Measurements from ENCODE around the gene GULP1.
"Not testable (repeated sequence)": the region's sequence is repeated elsewhere in the genome, so short reads cannot be mapped to it uniquely, and the experiment has no call there.

GULP1 gene

GRCh38 chr2:188522517-188522916 is 230.8 kb downstream of the GULP1 start:
- no peaks in the 10 kb centered on the region for H3K4me1 Mint-ChIP-seq
- no peak for DNase-seq
- no peak overlapping the region for H3K27ac Mint-ChIP-seq
- H3K4me3 Mint-ChIP-seq, result no peak overlapping the region
- no peak for ATAC-seq
- no peaks in the 10 kb centered on the region for H3K27me3 Mint-ChIP-seq
- no peaks in the 10 kb centered on the region for H3K9me3 Mint-ChIP-seq

GRCh38 chr2:188523919-188524318 is 232.2 kb downstream of the GULP1 start:
- no peak overlapping the region for H3K4me3 Mint-ChIP-seq
- H3K27me3 Mint-ChIP-seq, result no peaks in the 10 kb centered on the region
- no peaks in the 10 kb centered on the region for H3K4me1 Mint-ChIP-seq
- H3K9me3 Mint-ChIP-seq, result no peaks in the 10 kb centered on the region
- ATAC-seq (no peak), DNase-seq (no peak)
- H3K27ac Mint-ChIP-seq, result no peak overlapping the region

GRCh38 chr2:188524519-188525113 is 232.9 kb downstream of the GULP1 start:
- peak; percentile 60 for ATAC-seq
- H3K4me1 Mint-ChIP-seq, result no peaks in the 10 kb centered on the region
- H3K9me3 Mint-ChIP-seq, result no peaks in the 10 kb centered on the region
- H3K4me3 Mint-ChIP-seq, result no peak overlapping the region
- no peaks in the 10 kb centered on the region for H3K27me3 Mint-ChIP-seq
- peak; percentile 25 to 38 for DNase-seq
- no peak overlapping the region for H3K27ac Mint-ChIP-seq

GRCh38 chr2:188526701-188527100 is 235.0 kb downstream of the GULP1 start:
- Mint-ChIP-seq H3K4me1 (no peaks in the 10 kb centered on the region), H3K4me3 (no peak overlapping the region), H3K27ac (no peak overlapping the region), H3K9me3 (no peaks in the 10 kb centered on the region), H3K27me3 (no peaks in the 10 kb centered on the region)
- ATAC-seq (no peak), DNase-seq (no peak)

GRCh38 chr2:188527141-188527540 is 235.5 kb downstream of the GULP1 start:
- no peaks in the 10 kb centered on the region for H3K27me3 Mint-ChIP-seq

GRCh38 chr2:188527581-188527993 is 235.9 kb downstream of the GULP1 start:
- Mint-ChIP-seq H3K27ac (no peak overlapping the region), H3K27me3 (no peaks in the 10 kb centered on the region), H3K4me1 (no peaks in the 10 kb centered on the region), H3K4me3 (no peak overlapping the region), H3K9me3 (no peaks in the 10 kb centered on the region)
- DNase-seq, result no peak
- ATAC-seq, result no peak

More at GRCh38 chr2:188527141-188527540, 235.5 kb downstream of the GULP1 start:
- no peak overlapping the region for H3K4me3 Mint-ChIP-seq
- H3K9me3 Mint-ChIP-seq, result no peaks in the 10 kb centered on the region
- H3K27ac Mint-ChIP-seq, result no peak overlapping the region
- ATAC-seq (no peak), DNase-seq (no peak)
- no peaks in the 10 kb centered on the region for H3K4me1 Mint-ChIP-seq

GRCh38 chr2:188529710-188530109 is 238.0 kb downstream of the GULP1 start:
- no peaks in the 10 kb centered on the region for H3K4me1 Mint-ChIP-seq
- DNase-seq (no peak), ATAC-seq (no peak)
- H3K9me3 Mint-ChIP-seq, result no peaks in the 10 kb centered on the region
- no peak overlapping the region for H3K4me3 Mint-ChIP-seq
- H3K27me3 Mint-ChIP-seq, result no peaks in the 10 kb centered on the region
- H3K27ac Mint-ChIP-seq, result no peak overlapping the region

- peaks cover 10% of the 10 kb centered on the region for H3K27me3 Mint-ChIP-seq
Measured at GRCh38 chr2:188534875-188535274, 243.2 kb downstream of the GULP1 start.

GRCh38 chr2:188551671-188552070 is 260.0 kb downstream of the GULP1 start:
- H3K4me1 Mint-ChIP-seq, result no peaks in the 10 kb centered on the region
- ATAC-seq (no peak), DNase-seq (no peak)
- no peak overlapping the region for H3K4me3 Mint-ChIP-seq
- H3K27ac Mint-ChIP-seq, result no peak overlapping the region
- no peaks in the 10 kb centered on the region for H3K9me3 Mint-ChIP-seq
- peaks cover 7% of the 10 kb centered on the region for H3K27me3 Mint-ChIP-seq

More at GRCh38 chr2:188534875-188535274, 243.2 kb downstream of the GULP1 start:
- no peak for DNase-seq
- Mint-ChIP-seq H3K9me3 (no peaks in the 10 kb centered on the region), H3K4me1 (no peaks in the 10 kb centered on the region), H3K4me3 (no peak overlapping the region), H3K27ac (no peak overlapping the region)
- no peak for ATAC-seq

- no peak overlapping the region for H3K4me3 Mint-ChIP-seq
- ATAC-seq (no peak), DNase-seq (no peak)
- H3K4me1 Mint-ChIP-seq, result no peaks in the 10 kb centered on the region
- H3K27me3 Mint-ChIP-seq, result peaks cover 7% of the 10 kb centered on the region
- no peak overlapping the region for H3K27ac Mint-ChIP-seq
- peaks cover 15 to 18% of the 10 kb centered on the region in 2 donors for H3K9me3 Mint-ChIP-seq
Measured at GRCh38 chr2:188557081-188557480, 265.4 kb downstream of the GULP1 start.

- not testable (repeated sequence) for H3K4me1 Mint-ChIP-seq, ATAC-seq, H3K4me3 Mint-ChIP-seq, H3K27ac Mint-ChIP-seq, DNase-seq, H3K27me3 Mint-ChIP-seq
- H3K9me3 Mint-ChIP-seq, result peaks cover 15 to 18% of the 10 kb centered on the region in 2 donors
Measured at GRCh38 chr2:188559455-188559854, 267.8 kb downstream of the GULP1 start.

- H3K4me1 Mint-ChIP-seq, result no peaks in the 10 kb centered on the region
- ATAC-seq (peak; percentile 37), DNase-seq (no peak)
- H3K27me3 Mint-ChIP-seq, result no peaks in the 10 kb centered on the region
- no peak overlapping the region for H3K4me3 Mint-ChIP-seq
- H3K9me3 Mint-ChIP-seq, result peaks cover 15 to 18% of the 10 kb centered on the region in 2 donors
- H3K27ac Mint-ChIP-seq, result peak overlapping the region in 1 of 2 donors; percentile 54
Measured at GRCh38 chr2:188561473-188561979, 269.9 kb downstream of the GULP1 start.

GRCh38 chr2:188569431-188570165 is 277.9 kb downstream of the GULP1 start:
- no peaks in the 10 kb centered on the region for H3K27me3 Mint-ChIP-seq
- no peak overlapping the region for H3K4me3 Mint-ChIP-seq
- no peaks in the 10 kb centered on the region for H3K9me3 Mint-ChIP-seq
- H3K4me1 Mint-ChIP-seq, result no peaks in the 10 kb centered on the region
- no peak overlapping the region for H3K27ac Mint-ChIP-seq
- ATAC-seq (no peak), DNase-seq (no peak)

- ATAC-seq (no peak), DNase-seq (no peak)
Measured at GRCh38 chr2:188570370-188570769, 278.7 kb downstream of the GULP1 start.

GRCh38 chr2:188571543-188572303 is 280.0 kb downstream of the GULP1 start:
- no peaks in the 10 kb centered on the region for H3K27me3 Mint-ChIP-seq
- no peak overlapping the region for H3K27ac Mint-ChIP-seq
- DNase-seq (no peak), ATAC-seq (no peak)
- no peaks in the 10 kb centered on the region for H3K4me1 Mint-ChIP-seq
- H3K4me3 Mint-ChIP-seq, result no peak overlapping the region
- H3K9me3 Mint-ChIP-seq, result no peaks in the 10 kb centered on the region

More at GRCh38 chr2:188570370-188570769, 278.7 kb downstream of the GULP1 start:
- no peak overlapping the region for H3K27ac Mint-ChIP-seq
- H3K4me1 Mint-ChIP-seq, result no peaks in the 10 kb centered on the region
- no peaks in the 10 kb centered on the region for H3K27me3 Mint-ChIP-seq
- H3K9me3 Mint-ChIP-seq, result no peaks in the 10 kb centered on the region
- H3K4me3 Mint-ChIP-seq, result no peak overlapping the region

- no peak overlapping the region for H3K4me3 Mint-ChIP-seq
Measured at GRCh38 chr2:188572592-188572991, 280.9 kb downstream of the GULP1 start.

More at GRCh38 chr2:188572592-188572991, 280.9 kb downstream of the GULP1 start:
- Mint-ChIP-seq H3K27ac (no peak overlapping the region), H3K9me3 (no peaks in the 10 kb centered on the region), H3K27me3 (no peaks in the 10 kb centered on the region), H3K4me1 (no peaks in the 10 kb centered on the region)
- no peak for ATAC-seq
- DNase-seq, result no peak
